ENCODE measurements around the gene NOXA1.

The NOXA1 gene

GRCh38 chr9:137381501-137382443 lies 41.4 kb upstream of the NOXA1 start:
- ChIA-PET POLR2A (interaction anchor here (1.0 kb wide), 1 partner anchor 13 kb away, joined by 3 read pairs; no protein-coding TSS in a partner anchor), CTCF (no interaction called here)
- peak; percentile 41; the same call in 1 of the 2 replicates for TF ChIP-seq EGR2 (tag by site-specific recombination; IDR thresholded peaks at IDR 0.05; ENCODE audit: low read depth)
- peak; percentile 37; the same call in 1 of the 2 replicates for TF ChIP-seq ZFHX2 (tag by site-specific recombination; conservative IDR thresholded peaks at IDR 0.05)
- TF ChIP-seq ZNF830 (tag by site-specific recombination; IDR thresholded peaks at IDR 0.05; ENCODE audit: low read depth): no peak
- no peak for TF ChIP-seq ZBTB6 (tag by site-specific recombination; IDR thresholded peaks at IDR 0.05)
- Histone ChIP-seq H3K4me1 (ENCODE audit: control insufficient read depth, insufficient read depth, low read length) (no peaks in the 10 kb centered on the region), H3K4me3 (ENCODE audit: low read depth, low read length) (no peak overlapping the region), H3K9me3 (ENCODE audit: control insufficient read depth, insufficient read depth, low read depth, low read length) (no peaks in the 10 kb centered on the region), H3K27ac (ENCODE audit: extremely low read depth, low read depth, low read length) (no peak overlapping the region), H3K36me3 (ENCODE audit: control insufficient read depth in 2 of 2, insufficient read depth in 1 of 2, low read length in 2 of 2) (no peaks in the 10 kb centered on the region)

GRCh38 chr9:137382444-137383080 lies 40.6 kb upstream of the NOXA1 start:
- Histone ChIP-seq H3K36me3 (ENCODE audit: control insufficient read depth in 2 of 2, insufficient read depth in 1 of 2, low read length in 2 of 2) (no peaks in the 10 kb centered on the region), H3K4me1 (ENCODE audit: control insufficient read depth, insufficient read depth, low read length) (no peaks in the 10 kb centered on the region), H3K27ac (ENCODE audit: extremely low read depth, low read depth, low read length) (no peak overlapping the region), H3K4me3 (ENCODE audit: low read depth, low read length) (no peak overlapping the region), H3K9me3 (ENCODE audit: control insufficient read depth, insufficient read depth, low read depth, low read length) (no peaks in the 10 kb centered on the region)
- ChIA-PET POLR2A (interaction anchor here (1.0 kb wide), 1 partner anchor 13 kb away, joined by 3 read pairs; no protein-coding TSS in a partner anchor), CTCF (interaction anchor here (0.6 kb wide), 1 partner anchor 19 kb away, joined by 3 read pairs; no protein-coding TSS in a partner anchor)
- TF ChIP-seq GLIS2 (tag by site-specific recombination; IDR thresholded peaks at IDR 0.05) (0 out of 2 replicates have a peak, but pooled peaks have one; percentile 32), ZNF513 (tag by site-specific recombination; IDR thresholded peaks at IDR 0.05) (no peak), ZNF600 (tag by site-specific recombination; IDR thresholded peaks at IDR 0.05) (peak; percentile 47; the same call in 1 of the 2 replicates)

GRCh38 chr9:137383081-137383783 lies 40.0 kb upstream of the NOXA1 start:
- TF ChIP-seq GLIS1 (tag by site-specific recombination; IDR thresholded peaks at IDR 0.05): peak; percentile 80
- no peak for TF ChIP-seq ZNF23 (tag by site-specific recombination; IDR thresholded peaks at IDR 0.05; ENCODE audit: borderline replicate concordance)
- TF ChIP-seq GLIS2 (tag by site-specific recombination; IDR thresholded peaks at IDR 0.05): 0 out of 2 replicates have a peak, but pooled peaks have one; percentile 19
- 0 out of 2 replicates have a peak, but pooled peaks have one; percentile 33 for TF ChIP-seq PBX3 (CRISPR knock-in tag; IDR thresholded peaks at IDR 0.05)
- TF ChIP-seq KLF1 (tag by site-specific recombination; IDR thresholded peaks at IDR 0.05): no peak
- TF ChIP-seq ZNF433 (tag by site-specific recombination; IDR thresholded peaks at IDR 0.05; ENCODE audit: low read depth): no peak
- peak; percentile 44; the same call in 1 of the 2 replicates for TF ChIP-seq ZIC2 (tag by site-specific recombination; IDR thresholded peaks at IDR 0.05)
- no peaks in the 10 kb centered on the region for H3K36me3 ChIP-seq (ENCODE audit: control insufficient read depth in 2 of 2, insufficient read depth in 1 of 2, low read length in 2 of 2)
- CTCF ChIA-PET: interaction anchor here (0.6 kb wide), 1 partner anchor 18 kb away, joined by 3 read pairs; no protein-coding TSS in a partner anchor
- no peaks in the 10 kb centered on the region for H3K4me1 ChIP-seq (ENCODE audit: control insufficient read depth, insufficient read depth, low read length)
- H3K9me3 ChIP-seq (ENCODE audit: control insufficient read depth, insufficient read depth, low read depth, low read length): no peaks in the 10 kb centered on the region
- POLR2A ChIA-PET: no interaction called here
- H3K4me3 ChIP-seq (ENCODE audit: low read depth, low read length): no peak overlapping the region
- no peak overlapping the region for H3K27ac ChIP-seq (ENCODE audit: extremely low read depth, low read depth, low read length)

Data from HEK293 (cell line).